HEK293 (cell line): ENCODE measurements around the gene FA2H.

Experiments
- CTCF ChIA-PET: fragments of 350-600 bp; formaldehyde crosslinking; extraction: SDS; loops from one replicate; lab custom pipeline; 2021; ENCODE audit warnings: antibody characterized with exemption; lab: Yijun Ruan, JAX
- POLR2A ChIA-PET: fragments of 300-600 bp; formaldehyde crosslinking; extraction: SDS; loops from one replicate; lab custom pipeline; 2020; ENCODE audit warnings: antibody characterized with exemption, inconsistent platforms; lab: Yijun Ruan, JAX
- H3K27ac ChIP-seq: fragments of 200-500 bp; sonication (Bioruptor generic); 2 replicates; pipeline ENCODE4 v1.5.1; 2014; ENCODE audit warnings: low read depth, low read length, control low read depth, inconsistent platforms; ENCODE audit errors: extremely low read depth
- H3K36me3 ChIP-seq, 2 experiments: fragments of 200-500 bp in 1 of 2; sonication (Bioruptor generic) in 1 of 2; 1 replicate in 1 of 2; 2 replicates in 1 of 2; pipeline ENCODE4 v1.5.1; 2014 to 2017; ENCODE audit warnings: inconsistent platforms in 2 of 2, low read length in 2 of 2; ENCODE audit not compliant: control insufficient read depth in 2 of 2, insufficient read depth in 1 of 2
- H3K4me1 ChIP-seq: fragments of 200-500 bp; sonication (Bioruptor generic); 2 replicates; pipeline ENCODE4 v1.5.1; 2014; ENCODE audit warnings: mild to moderate bottlenecking, low read length, inconsistent platforms; ENCODE audit not compliant: control insufficient read depth, insufficient read depth
- H3K4me3 ChIP-seq: 2 replicates; pipeline ENCODE4 v1.5.1; 2011; ENCODE audit warnings: low read depth, mild to moderate bottlenecking, control low read depth, low read length, moderate library complexity
- H3K9me3 ChIP-seq: fragments of 200-500 bp; sonication (Bioruptor generic); 2 replicates; pipeline ENCODE4 v1.5.1; 2014; ENCODE audit warnings: low read depth, low read length, inconsistent platforms; ENCODE audit not compliant: control insufficient read depth, insufficient read depth
- BCL11B ChIP-seq: fragments of 450-650 bp; formaldehyde crosslinking; IDR thresholded peaks from 2 replicates; pipeline ENCODE4 v1.5.1; 2016; ENCODE audit warnings: low read depth, missing biosample characterization, missing genetic modification characterization
- GLIS1 ChIP-seq: fragments of 450-650 bp; formaldehyde crosslinking; IDR thresholded peaks from 2 replicates; pipeline ENCODE4 v1.5.1; 2016; ENCODE audit warnings: missing biosample characterization, missing genetic modification characterization
- HOXD13 ChIP-seq: sonication (generic); formaldehyde crosslinking; IDR thresholded peaks from 2 replicates; pipeline ENCODE4 v1.8.0; 2022; ENCODE audit warnings: missing genetic modification reagents, borderline replicate concordance
- KLF8 ChIP-seq: fragments of 450-650 bp; formaldehyde crosslinking; IDR thresholded peaks from 2 replicates; pipeline ENCODE4 v1.5.1; 2016; ENCODE audit warnings: missing biosample characterization, missing genetic modification characterization
- PRDM1 ChIP-seq: fragments of 450-650 bp; formaldehyde crosslinking; IDR thresholded peaks from 2 replicates; pipeline ENCODE4; 2016; ENCODE audit warnings: missing biosample characterization, missing genetic modification characterization
- SP3 ChIP-seq: fragments of 450-650 bp; formaldehyde crosslinking; IDR thresholded peaks from 2 replicates; pipeline ENCODE4 v1.5.1; 2016; ENCODE audit warnings: missing biosample characterization, missing genetic modification characterization
- SP7 ChIP-seq: fragments of 450-650 bp; formaldehyde crosslinking; IDR thresholded peaks from 2 replicates; pipeline ENCODE4 v1.5.1; 2016; ENCODE audit warnings: missing biosample characterization, missing genetic modification characterization
- ZBTB1 ChIP-seq: fragments of 450-650 bp; formaldehyde crosslinking; IDR thresholded peaks from 2 replicates; pipeline ENCODE4 v1.5.1; 2016; ENCODE audit warnings: missing biosample characterization, missing genetic modification characterization
- ZEB2 ChIP-seq: fragments of 450-650 bp; formaldehyde crosslinking; IDR thresholded peaks from 2 replicates; pipeline ENCODE4 v1.5.1; 2016; ENCODE audit warnings: missing biosample characterization, missing genetic modification characterization
- ZFP3 ChIP-seq: fragments of 450-650 bp; formaldehyde crosslinking; IDR thresholded peaks from 2 replicates; pipeline ENCODE4 v1.5.1; 2016; ENCODE audit warnings: low read depth, missing biosample characterization, missing genetic modification characterization
- ZFP69B ChIP-seq: fragments of 450-650 bp; formaldehyde crosslinking; IDR thresholded peaks from 2 replicates; pipeline ENCODE4 v1.5.1; 2016; ENCODE audit warnings: missing biosample characterization, missing genetic modification characterization
- ZNF112 ChIP-seq: fragments of 450-650 bp; formaldehyde crosslinking; IDR thresholded peaks from 2 replicates; pipeline ENCODE4 v1.5.0; 2017; ENCODE audit warnings: missing biosample characterization, missing genetic modification characterization
- ZNF114 ChIP-seq: fragments of 450-650 bp; formaldehyde crosslinking; IDR thresholded peaks from 2 replicates; pipeline ENCODE4 v1.5.0; 2017; ENCODE audit warnings: missing biosample characterization, missing genetic modification characterization
- ZNF132 ChIP-seq: fragments of 450-650 bp; formaldehyde crosslinking; IDR thresholded peaks from 2 replicates; pipeline ENCODE4 v1.5.1; 2017; ENCODE audit warnings: missing biosample characterization, missing genetic modification characterization, borderline replicate concordance
- ZNF146 ChIP-seq: fragments of 450-650 bp; formaldehyde crosslinking; IDR thresholded peaks from 2 replicates; pipeline ENCODE4 v1.5.1; 2016; ENCODE audit warnings: missing biosample characterization, missing genetic modification characterization
- ZNF174 ChIP-seq: fragments of 450-650 bp; formaldehyde crosslinking; IDR thresholded peaks from 2 replicates; pipeline ENCODE4 v1.5.0; 2017; ENCODE audit warnings: missing biosample characterization, mild to moderate bottlenecking, missing genetic modification characterization
- ZNF223 ChIP-seq: fragments of 450-650 bp; formaldehyde crosslinking; IDR thresholded peaks from 2 replicates; pipeline ENCODE4 v1.5.1; 2016; ENCODE audit warnings: missing biosample characterization, missing genetic modification characterization
- ZNF335 ChIP-seq: fragments of 450-650 bp; formaldehyde crosslinking; conservative IDR thresholded peaks from 2 replicates; pipeline ENCODE4 v1.5.1; 2016; ENCODE audit warnings: missing biosample characterization, missing genetic modification characterization
- ZNF366 ChIP-seq: fragments of 450-650 bp; formaldehyde crosslinking; conservative IDR thresholded peaks from 2 replicates; pipeline ENCODE4 v1.5.1; 2016; ENCODE audit warnings: missing biosample characterization, missing genetic modification characterization
- ZNF394 ChIP-seq: fragments of 450-650 bp; formaldehyde crosslinking; IDR thresholded peaks from 2 replicates; pipeline ENCODE4 v1.5.1; 2016; ENCODE audit warnings: missing biosample characterization, missing genetic modification characterization, mild to moderate bottlenecking, moderate library complexity, borderline replicate concordance
- ZNF416 ChIP-seq: fragments of 450-650 bp; formaldehyde crosslinking; IDR thresholded peaks from 2 replicates; pipeline ENCODE4 v1.5.1; 2016; ENCODE audit warnings: missing biosample characterization, missing genetic modification characterization
- ZNF558 ChIP-seq: fragments of 450-650 bp; formaldehyde crosslinking; IDR thresholded peaks from 2 replicates; pipeline ENCODE4 v1.5.1; 2016; ENCODE audit warnings: missing biosample characterization, missing genetic modification characterization
- ZNF623 ChIP-seq: fragments of 450-650 bp; formaldehyde crosslinking; IDR thresholded peaks from 2 replicates; pipeline ENCODE4 v1.5.1; 2016; ENCODE audit warnings: missing biosample characterization, missing genetic modification characterization
- ZNF664 ChIP-seq: fragments of 450-650 bp; formaldehyde crosslinking; IDR thresholded peaks from 2 replicates; pipeline ENCODE4 v1.5.1; 2016; ENCODE audit warnings: missing biosample characterization, missing genetic modification characterization
- ZNF707 ChIP-seq: fragments of 450-650 bp; formaldehyde crosslinking; IDR thresholded peaks from 2 replicates; pipeline ENCODE4 v1.5.1; 2016; ENCODE audit warnings: missing biosample characterization, missing genetic modification characterization
- ZNF768 ChIP-seq: fragments of 450-650 bp; formaldehyde crosslinking; IDR thresholded peaks from 2 replicates; pipeline ENCODE4 v1.5.1; 2018; ENCODE audit warnings: missing biosample characterization, mild to moderate bottlenecking, missing genetic modification characterization
- ZNF785 ChIP-seq: fragments of 450-650 bp; formaldehyde crosslinking; IDR thresholded peaks from 2 replicates; pipeline ENCODE4 v1.5.1; 2016; ENCODE audit warnings: missing biosample characterization, missing genetic modification characterization
- TF ChIP-seq, protein P1 (sequence below): fragments of 450-650 bp; formaldehyde crosslinking; IDR thresholded peaks from 2 replicates; pipeline ENCODE4 v1.5.1; 2016; ENCODE audit warnings: missing biosample characterization, missing genetic modification characterization
- TF ChIP-seq, protein P2 (sequence below): fragments of 450-650 bp; formaldehyde crosslinking; IDR thresholded peaks from 2 replicates; pipeline ENCODE4 v1.5.1; 2016; ENCODE audit warnings: missing biosample characterization, missing genetic modification characterization, low read depth
- TF ChIP-seq, protein P3 (sequence below): fragments of 450-650 bp; formaldehyde crosslinking; IDR thresholded peaks from 2 replicates; pipeline ENCODE4 v1.5.1; 2017; ENCODE audit warnings: missing biosample characterization, missing genetic modification characterization
- TF ChIP-seq, protein P4 (sequence below): fragments of 450-650 bp; formaldehyde crosslinking; IDR thresholded peaks from 2 replicates; pipeline ENCODE4 v1.5.1; 2016; ENCODE audit warnings: missing biosample characterization, missing genetic modification characterization

The FA2H gene

DNA sequence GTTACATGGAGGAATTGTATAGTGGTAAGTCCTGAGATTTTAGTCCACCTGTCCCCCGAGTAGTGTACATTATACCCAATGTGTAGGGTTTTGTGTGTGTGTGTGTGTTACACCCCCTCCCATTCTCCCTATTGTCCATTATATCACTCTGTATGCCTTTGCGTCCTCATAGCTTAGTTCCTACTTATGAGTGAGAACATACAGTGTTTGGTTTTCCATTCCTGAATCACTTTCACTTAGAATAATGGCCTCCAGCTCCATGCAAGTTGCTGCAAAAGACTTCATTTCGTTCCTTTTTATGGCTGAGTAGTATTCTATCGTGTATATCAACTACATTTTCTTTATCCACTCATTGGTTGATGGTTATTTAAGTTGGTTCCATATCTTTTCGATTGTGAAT lies 635 bp upstream of the FA2H start:
- H3K9me3 ChIP-seq = no peaks in the 10 kb centered on the region
- POLR2A ChIA-PET = interaction anchor here (0.6 to 1.4 kb wide), 4 partner anchors 31 to 300 kb away, joined by 3 to 5 read pairs (median 4); partner anchors contain the start of gene RFWD3
- TF ChIP-seq, protein P1, sequence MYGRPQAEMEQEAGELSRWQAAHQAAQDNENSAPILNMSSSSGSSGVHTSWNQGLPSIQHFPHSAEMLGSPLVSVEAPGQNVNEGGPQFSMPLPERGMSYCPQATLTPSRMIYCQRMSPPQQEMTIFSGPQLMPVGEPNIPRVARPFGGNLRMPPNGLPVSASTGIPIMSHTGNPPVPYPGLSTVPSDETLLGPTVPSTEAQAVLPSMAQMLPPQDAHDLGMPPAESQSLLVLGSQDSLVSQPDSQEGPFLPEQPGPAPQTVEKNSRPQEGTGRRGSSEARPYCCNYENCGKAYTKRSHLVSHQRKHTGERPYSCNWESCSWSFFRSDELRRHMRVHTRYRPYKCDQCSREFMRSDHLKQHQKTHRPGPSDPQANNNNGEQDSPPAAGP (tag by site-specific recombination) = no peak
- TF ChIP-seq ZNF114 (tag by site-specific recombination) (no peak), KLF8 (no peak; the same call in 1 of the 2 replicates), HOXD13 (CRISPR knock-in tag) (no peak), ZNF785 (no peak), GLIS1 (tag by site-specific recombination) (no peak), ZNF174 (no peak), ZFP69B (tag by site-specific recombination) (no peak), SP7 (tag by site-specific recombination) (no peak), ZNF132 (no peak), ZNF335 (peak; percentile 52), ZNF707 (tag by site-specific recombination) (no peak), ZNF112 (tag by site-specific recombination) (no peak), BCL11B (tag by site-specific recombination) (no peak), ZNF394 (tag by site-specific recombination) (no peak), SP3 (tag by site-specific recombination) (peak; percentile 4; the same call in 1 of the 2 replicates), ZNF768 (no peak), ZNF366 (tag by site-specific recombination) (no peak), PRDM1 (tag by site-specific recombination) (peak; percentile 70; the same call in 1 of the 2 replicates), ZNF146 (tag by site-specific recombination) (peak; percentile 87), ZNF623 (tag by site-specific recombination) (no peak), ZNF416 (tag by site-specific recombination) (no peak), ZFP3 (no peak), ZNF223 (tag by site-specific recombination) (no peak), ZNF664 (tag by site-specific recombination) (0 out of 2 replicates have a peak, but pooled peaks have one; percentile 29), ZEB2 (no peak), ZBTB1 (tag by site-specific recombination) (no peak), ZNF558 (tag by site-specific recombination) (no peak)
- TF ChIP-seq, protein P2, sequence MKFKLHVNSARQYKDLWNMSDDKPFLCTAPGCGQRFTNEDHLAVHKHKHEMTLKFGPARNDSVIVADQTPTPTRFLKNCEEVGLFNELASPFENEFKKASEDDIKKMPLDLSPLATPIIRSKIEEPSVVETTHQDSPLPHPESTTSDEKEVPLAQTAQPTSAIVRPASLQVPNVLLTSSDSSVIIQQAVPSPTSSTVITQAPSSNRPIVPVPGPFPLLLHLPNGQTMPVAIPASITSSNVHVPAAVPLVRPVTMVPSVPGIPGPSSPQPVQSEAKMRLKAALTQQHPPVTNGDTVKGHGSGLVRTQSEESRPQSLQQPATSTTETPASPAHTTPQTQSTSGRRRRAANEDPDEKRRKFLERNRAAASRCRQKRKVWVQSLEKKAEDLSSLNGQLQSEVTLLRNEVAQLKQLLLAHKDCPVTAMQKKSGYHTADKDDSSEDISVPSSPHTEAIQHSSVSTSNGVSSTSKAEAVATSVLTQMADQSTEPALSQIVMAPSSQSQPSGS (tag by site-specific recombination) = no peak
- TF ChIP-seq, protein P3, sequence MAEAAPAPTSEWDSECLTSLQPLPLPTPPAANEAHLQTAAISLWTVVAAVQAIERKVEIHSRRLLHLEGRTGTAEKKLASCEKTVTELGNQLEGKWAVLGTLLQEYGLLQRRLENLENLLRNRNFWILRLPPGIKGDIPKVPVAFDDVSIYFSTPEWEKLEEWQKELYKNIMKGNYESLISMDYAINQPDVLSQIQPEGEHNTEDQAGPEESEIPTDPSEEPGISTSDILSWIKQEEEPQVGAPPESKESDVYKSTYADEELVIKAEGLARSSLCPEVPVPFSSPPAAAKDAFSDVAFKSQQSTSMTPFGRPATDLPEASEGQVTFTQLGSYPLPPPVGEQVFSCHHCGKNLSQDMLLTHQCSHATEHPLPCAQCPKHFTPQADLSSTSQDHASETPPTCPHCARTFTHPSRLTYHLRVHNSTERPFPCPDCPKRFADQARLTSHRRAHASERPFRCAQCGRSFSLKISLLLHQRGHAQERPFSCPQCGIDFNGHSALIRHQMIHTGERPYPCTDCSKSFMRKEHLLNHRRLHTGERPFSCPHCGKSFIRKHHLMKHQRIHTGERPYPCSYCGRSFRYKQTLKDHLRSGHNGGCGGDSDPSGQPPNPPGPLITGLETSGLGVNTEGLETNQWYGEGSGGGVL (tag by site-specific recombination) = no peak
- TF ChIP-seq, protein P4, sequence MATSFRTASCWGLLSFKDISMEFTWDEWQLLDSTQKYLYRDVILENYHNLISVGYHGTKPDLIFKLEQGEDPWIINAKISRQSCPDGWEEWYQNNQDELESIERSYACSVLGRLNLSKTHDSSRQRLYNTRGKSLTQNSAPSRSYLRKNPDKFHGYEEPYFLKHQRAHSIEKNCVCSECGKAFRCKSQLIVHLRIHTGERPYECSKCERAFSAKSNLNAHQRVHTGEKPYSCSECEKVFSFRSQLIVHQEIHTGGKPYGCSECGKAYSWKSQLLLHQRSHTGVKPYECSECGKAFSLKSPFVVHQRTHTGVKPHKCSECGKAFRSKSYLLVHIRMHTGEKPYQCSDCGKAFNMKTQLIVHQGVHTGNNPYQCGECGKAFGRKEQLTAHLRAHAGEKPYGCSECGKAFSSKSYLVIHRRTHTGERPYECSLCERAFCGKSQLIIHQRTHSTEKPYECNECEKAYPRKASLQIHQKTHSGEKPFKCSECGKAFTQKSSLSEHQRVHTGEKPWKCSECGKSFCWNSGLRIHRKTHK (tag by site-specific recombination) = no peak
- TF ChIP-seq, all 188 proteins: peak for 5
- Histone ChIP-seq H3K36me3 (no peaks in the 10 kb centered on the region), H3K4me3 (peak overlapping the region; percentile 42), H3K27ac (no peak overlapping the region), H3K4me1 (no peaks in the 10 kb centered on the region)
- CTCF ChIA-PET = interaction anchor here (0.8 to 1.5 kb wide), 7 partner anchors 9 to 88 kb away, joined by 3 to 14 read pairs (median 5); no protein-coding TSS in a partner anchor
